GM23338 (cell line): ENCODE data around the gene SLC6A3. TPM values are rescaled to one million over a fixed set of nuclear protein-coding genes. Genes with fewer than 3 reads are reported as not detected.

Experiments used
- ATAC-seq: fragments of 200-7000 bp; cut with Tn5 transposase; 3 replicates; pipeline ENCODE4 v1.9.1; 2020
- DNase-seq: peaks from one replicate; pipeline ENCODE4 v3.0.0-alpha.2; 2015; ENCODE audit warnings: low spot score
- H2AFZ ChIP-seq: fragments of 200-600 bp; sonication (generic); 2 replicates; pipeline ENCODE4 v1.8.0; 2016; ENCODE audit warnings: antibody characterized with exemption, mild to moderate bottlenecking, moderate library complexity
- H3F3A ChIP-seq: fragments of 200-600 bp; sonication (generic); replicated peaks from 2 replicates; pipeline ENCODE4 v1.8.0; 2017; ENCODE audit warnings: antibody characterized with exemption, mixed run types, low read depth
- H3K27ac ChIP-seq: fragments of 200-600 bp; sonication (generic); 2 replicates; pipeline ENCODE4 v1.6.1; 2016; ENCODE audit warnings: low read depth
- H3K27me3 ChIP-seq: fragments of 200-600 bp; sonication (generic); 2 replicates; pipeline ENCODE4 v1.8.0; 2016; ENCODE audit warnings: mild to moderate bottlenecking, mixed run types, moderate library complexity; ENCODE audit not compliant: insufficient read depth
- H3K36me3 ChIP-seq: fragments of 200-600 bp; sonication (generic); 2 replicates; pipeline ENCODE4 v1.8.0; 2016; ENCODE audit warnings: mild to moderate bottlenecking; ENCODE audit not compliant: insufficient read depth
- H3K4me1 ChIP-seq: fragments of 200-600 bp; sonication (generic); 2 replicates; pipeline ENCODE4 v1.8.0; 2016; ENCODE audit warnings: mild to moderate bottlenecking, moderate library complexity; ENCODE audit not compliant: insufficient read depth
- H3K4me2 ChIP-seq: fragments of 200-600 bp; sonication (generic); 2 replicates; pipeline ENCODE4 v1.7.1; 2017; ENCODE audit warnings: mixed run types
- H3K4me3 ChIP-seq: fragments of 200-600 bp; sonication (generic); 2 replicates; pipeline ENCODE4 v1.6.1; 2016; ENCODE audit warnings: mixed run types
- H3K79me2 ChIP-seq: fragments of 200-600 bp; sonication (generic); replicated peaks from 2 replicates; pipeline ENCODE4 v1.8.0; 2017; ENCODE audit warnings: mild to moderate bottlenecking; ENCODE audit not compliant: insufficient read depth
- H3K9me2 ChIP-seq: fragments of 200-600 bp; sonication (generic); 2 replicates; pipeline ENCODE4 v1.8.0; 2017; ENCODE audit not compliant: insufficient read depth
- H4K20me1 ChIP-seq: fragments of 200-600 bp; sonication (generic); replicated peaks from 2 replicates; pipeline ENCODE4 v1.8.0; 2017; ENCODE audit warnings: mild to moderate bottlenecking; ENCODE audit not compliant: insufficient read depth
- H3K27ac Mint-ChIP-seq: 2 replicates; pipeline ENCODE4 v1.8.0; 2020; ENCODE audit warnings: inconsistent platforms, mild to moderate bottlenecking, moderate library complexity, mixed read lengths
- H3K27me3 Mint-ChIP-seq: 3 replicates; pipeline ENCODE4 v1.8.0; 2022; ENCODE audit warnings: low read depth, mild to moderate bottlenecking, moderate library complexity, mixed read lengths, inconsistent platforms; ENCODE audit not compliant: insufficient read depth, poor library complexity
- H3K36me3 Mint-ChIP-seq: 3 replicates; pipeline ENCODE4 v1.8.0; 2021; ENCODE audit warnings: low read depth, mild to moderate bottlenecking, inconsistent platforms, moderate library complexity, mixed read lengths
- H3K4me1 Mint-ChIP-seq: 3 replicates; pipeline ENCODE4 v1.8.0; 2020; ENCODE audit warnings: mild to moderate bottlenecking, inconsistent platforms, mixed read lengths
- H3K4me3 Mint-ChIP-seq: 3 replicates; pipeline ENCODE4 v1.8.0; 2021; ENCODE audit warnings: moderate library complexity, mild to moderate bottlenecking, inconsistent platforms, mixed read lengths
- H3K9me3 Mint-ChIP-seq: 3 replicates; pipeline ENCODE4 v1.8.0; 2020; ENCODE audit warnings: moderate library complexity, mild to moderate bottlenecking, inconsistent platforms, mixed read lengths
- CREB1 ChIP-seq: fragments of 250-450 bp; sonication (Bioruptor Pico); IDR thresholded peaks from 2 replicates; pipeline ENCODE4 v1.5.0; 2020; ENCODE audit warnings: low read depth, mild to moderate bottlenecking, moderate library complexity
- EZH2 ChIP-seq: fragments of 200-600 bp; sonication (generic); IDR thresholded peaks from one replicate; pipeline ENCODE4 v1.8.0; 2017; ENCODE audit warnings: antibody characterized with exemption, mild to moderate bottlenecking, low read depth; ENCODE audit not compliant: unreplicated experiment
- EZH2phosphoT487 ChIP-seq: fragments of 200-600 bp; sonication (generic); IDR thresholded peaks from one replicate; pipeline ENCODE4 v1.8.1; 2018; ENCODE audit warnings: antibody characterized with exemption; ENCODE audit not compliant: unreplicated experiment
- JUNB ChIP-seq: IDR thresholded peaks from one replicate; pipeline ENCODE4 v1.6.1; 2016; ENCODE audit warnings: antibody characterized with exemption; ENCODE audit not compliant: unreplicated experiment
- NANOG ChIP-seq: IDR thresholded peaks from 2 replicates; pipeline ENCODE4 v1.6.1; 2016; ENCODE audit warnings: antibody characterized with exemption, borderline replicate concordance
- POLR2AphosphoS5 ChIP-seq: IDR thresholded peaks from 2 replicates; pipeline ENCODE4 v1.6.1; 2016; ENCODE audit warnings: antibody characterized with exemption, low read depth
- STAT1 ChIP-seq: IDR thresholded peaks from one replicate; pipeline ENCODE4 v1.6.1; 2016; ENCODE audit warnings: antibody characterized with exemption; ENCODE audit not compliant: unreplicated experiment
- ZNF114 ChIP-seq: fragments of 250-450 bp; sonication (Bioruptor Pico); IDR thresholded peaks from 2 replicates; pipeline ENCODE4 v1.5.0; 2020; ENCODE audit warnings: mild to moderate bottlenecking, moderate library complexity
- ZNF331 ChIP-seq: fragments of 250-450 bp; sonication (Bioruptor Pico); IDR thresholded peaks from 2 replicates; pipeline ENCODE4 v1.5.0; 2020; ENCODE audit warnings: low read depth, mild to moderate bottlenecking, moderate library complexity
- polyA plus RNA-seq: library from polyadenylated mRNA; unstranded; fragments of >200 nt; fragmentation: Nextera tagmentation; extraction: Ambion mirVana; gene quantifications from 2 replicates; pipeline ENCODE4 v1.2.1, GENCODE V29; 2016
- total RNA-seq: library from RNA; depleted of rRNA; stranded (reverse); fragments of >200 nt; shearing (Covaris generic); gene quantifications from 2 replicates; pipeline ENCODE4 v1.2.3, GENCODE V29; 2014
- TF ChIP-seq, protein P1 (sequence below), 2 experiments: fragments of 200-600 bp in 1 of 2; sonication (generic) in 1 of 2; conservative IDR thresholded peaks; 2 replicates each; pipeline versions ENCODE4 v1.5.1 to v1.6.1; 2016 to 2017; ENCODE audit warnings: antibody characterized with exemption in 2 of 2, low read depth in 2 of 2, mild to moderate bottlenecking in 2 of 2, moderate library complexity in 1 of 2
- TF ChIP-seq, protein P2 (sequence below): IDR thresholded peaks from one replicate; pipeline ENCODE4 v1.6.1; 2018; ENCODE audit warnings: antibody characterized with exemption; ENCODE audit not compliant: unreplicated experiment
- TF ChIP-seq, protein P3 (sequence below): IDR thresholded peaks from 2 replicates; pipeline ENCODE4 v1.6.1; 2016; ENCODE audit warnings: antibody characterized with exemption
- TF ChIP-seq, protein P4 (sequence below): fragments of 250-450 bp; sonication (Bioruptor Pico); IDR thresholded peaks from 2 replicates; pipeline ENCODE4 v1.5.0; 2020; ENCODE audit warnings: mild to moderate bottlenecking, moderate library complexity

SLC6A3 gene
- total and polyA plus RNA-seq, 2 experiments from 2014 or later = 0.76 to 1.0 TPM

DNA sequence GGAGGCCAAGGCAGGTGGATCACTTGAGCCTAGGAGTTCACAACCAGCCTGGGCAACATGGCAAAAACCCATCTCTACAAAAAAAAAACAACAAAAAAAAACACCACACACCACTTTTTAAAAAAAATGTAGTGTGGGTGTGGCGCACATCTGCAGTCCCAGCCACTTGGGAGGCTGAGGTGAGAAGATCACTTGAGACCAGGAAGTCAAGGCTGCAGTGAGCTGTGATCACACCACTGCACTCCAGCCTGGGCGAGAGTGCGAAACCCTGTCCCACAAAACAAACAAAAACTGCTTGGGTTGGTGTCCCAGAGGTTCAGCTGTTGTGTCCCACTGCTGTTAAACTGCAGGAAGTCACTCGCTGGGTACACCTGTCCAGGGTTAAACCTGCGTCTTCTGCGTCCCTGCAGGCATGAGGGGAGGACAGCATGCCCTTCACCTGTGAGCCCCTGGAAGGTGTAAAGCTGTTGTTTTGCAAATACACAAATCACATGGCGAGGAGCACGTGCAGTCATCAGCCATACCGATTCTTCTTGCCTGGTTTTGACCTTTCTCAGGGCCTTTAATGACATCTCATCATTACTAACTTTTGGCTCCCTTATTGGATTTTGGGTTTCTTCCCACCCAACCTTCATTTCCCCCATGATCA is 71.1 kb downstream of the SLC6A3 start:
- Histone ChIP-seq H4K20me1 (no peaks in the 10 kb centered on the region), H3K4me1 (no peaks in the 10 kb centered on the region), H3K27ac (no peak overlapping the region), H3F3A (no peaks in the 10 kb centered on the region), H2AFZ (no peak overlapping the region), H3K27me3 (no peaks in the 10 kb centered on the region), H3K9me2 (no peaks in the 10 kb centered on the region), H3K4me3 (no peak overlapping the region), H3K36me3 (no peaks in the 10 kb centered on the region), H3K79me2 (no peaks in the 10 kb centered on the region), H3K4me2 (no peak overlapping the region)
- Mint-ChIP-seq H3K4me3 (no peak overlapping the region), H3K36me3 (no peaks in the 10 kb centered on the region), H3K27me3 (peaks cover 8% of the 10 kb centered on the region), H3K9me3 (peaks cover 6% of the 10 kb centered on the region; the same call in 1 of the 3 replicates), H3K4me1 (peaks cover 4% of the 10 kb centered on the region; the same call in 2 of the 3 replicates), H3K27ac (no peak overlapping the region)
- ATAC-seq (no peak), DNase-seq (no peak)
- TF ChIP-seq, protein P1, sequence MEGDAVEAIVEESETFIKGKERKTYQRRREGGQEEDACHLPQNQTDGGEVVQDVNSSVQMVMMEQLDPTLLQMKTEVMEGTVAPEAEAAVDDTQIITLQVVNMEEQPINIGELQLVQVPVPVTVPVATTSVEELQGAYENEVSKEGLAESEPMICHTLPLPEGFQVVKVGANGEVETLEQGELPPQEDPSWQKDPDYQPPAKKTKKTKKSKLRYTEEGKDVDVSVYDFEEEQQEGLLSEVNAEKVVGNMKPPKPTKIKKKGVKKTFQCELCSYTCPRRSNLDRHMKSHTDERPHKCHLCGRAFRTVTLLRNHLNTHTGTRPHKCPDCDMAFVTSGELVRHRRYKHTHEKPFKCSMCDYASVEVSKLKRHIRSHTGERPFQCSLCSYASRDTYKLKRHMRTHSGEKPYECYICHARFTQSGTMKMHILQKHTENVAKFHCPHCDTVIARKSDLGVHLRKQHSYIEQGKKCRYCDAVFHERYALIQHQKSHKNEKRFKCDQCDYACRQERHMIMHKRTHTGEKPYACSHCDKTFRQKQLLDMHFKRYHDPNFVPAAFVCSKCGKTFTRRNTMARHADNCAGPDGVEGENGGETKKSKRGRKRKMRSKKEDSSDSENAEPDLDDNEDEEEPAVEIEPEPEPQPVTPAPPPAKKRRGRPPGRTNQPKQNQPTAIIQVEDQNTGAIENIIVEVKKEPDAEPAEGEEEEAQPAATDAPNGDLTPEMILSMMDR (conservative IDR thresholded peaks at IDR 0.05; ENCODE audit: low read depth in 2 of 2) = no peak
- TF ChIP-seq ZNF114 (CRISPR knock-in tag) (no peak), NANOG (no peak), JUNB (no peak), ZNF331 (CRISPR knock-in tag) (no peak), CREB1 (CRISPR knock-in tag) (no peak), EZH2phosphoT487 (no peak), POLR2AphosphoS5 (no peak), STAT1 (no peak), EZH2 (no peak)
- TF ChIP-seq, protein P2, sequence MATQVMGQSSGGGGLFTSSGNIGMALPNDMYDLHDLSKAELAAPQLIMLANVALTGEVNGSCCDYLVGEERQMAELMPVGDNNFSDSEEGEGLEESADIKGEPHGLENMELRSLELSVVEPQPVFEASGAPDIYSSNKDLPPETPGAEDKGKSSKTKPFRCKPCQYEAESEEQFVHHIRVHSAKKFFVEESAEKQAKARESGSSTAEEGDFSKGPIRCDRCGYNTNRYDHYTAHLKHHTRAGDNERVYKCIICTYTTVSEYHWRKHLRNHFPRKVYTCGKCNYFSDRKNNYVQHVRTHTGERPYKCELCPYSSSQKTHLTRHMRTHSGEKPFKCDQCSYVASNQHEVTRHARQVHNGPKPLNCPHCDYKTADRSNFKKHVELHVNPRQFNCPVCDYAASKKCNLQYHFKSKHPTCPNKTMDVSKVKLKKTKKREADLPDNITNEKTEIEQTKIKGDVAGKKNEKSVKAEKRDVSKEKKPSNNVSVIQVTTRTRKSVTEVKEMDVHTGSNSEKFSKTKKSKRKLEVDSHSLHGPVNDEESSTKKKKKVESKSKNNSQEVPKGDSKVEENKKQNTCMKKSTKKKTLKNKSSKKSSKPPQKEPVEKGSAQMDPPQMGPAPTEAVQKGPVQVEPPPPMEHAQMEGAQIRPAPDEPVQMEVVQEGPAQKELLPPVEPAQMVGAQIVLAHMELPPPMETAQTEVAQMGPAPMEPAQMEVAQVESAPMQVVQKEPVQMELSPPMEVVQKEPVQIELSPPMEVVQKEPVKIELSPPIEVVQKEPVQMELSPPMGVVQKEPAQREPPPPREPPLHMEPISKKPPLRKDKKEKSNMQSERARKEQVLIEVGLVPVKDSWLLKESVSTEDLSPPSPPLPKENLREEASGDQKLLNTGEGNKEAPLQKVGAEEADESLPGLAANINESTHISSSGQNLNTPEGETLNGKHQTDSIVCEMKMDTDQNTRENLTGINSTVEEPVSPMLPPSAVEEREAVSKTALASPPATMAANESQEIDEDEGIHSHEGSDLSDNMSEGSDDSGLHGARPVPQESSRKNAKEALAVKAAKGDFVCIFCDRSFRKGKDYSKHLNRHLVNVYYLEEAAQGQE = no peak
- TF ChIP-seq, protein P3, sequence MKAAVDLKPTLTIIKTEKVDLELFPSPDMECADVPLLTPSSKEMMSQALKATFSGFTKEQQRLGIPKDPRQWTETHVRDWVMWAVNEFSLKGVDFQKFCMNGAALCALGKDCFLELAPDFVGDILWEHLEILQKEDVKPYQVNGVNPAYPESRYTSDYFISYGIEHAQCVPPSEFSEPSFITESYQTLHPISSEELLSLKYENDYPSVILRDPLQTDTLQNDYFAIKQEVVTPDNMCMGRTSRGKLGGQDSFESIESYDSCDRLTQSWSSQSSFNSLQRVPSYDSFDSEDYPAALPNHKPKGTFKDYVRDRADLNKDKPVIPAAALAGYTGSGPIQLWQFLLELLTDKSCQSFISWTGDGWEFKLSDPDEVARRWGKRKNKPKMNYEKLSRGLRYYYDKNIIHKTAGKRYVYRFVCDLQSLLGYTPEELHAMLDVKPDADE = no peak
- TF ChIP-seq, protein P4, sequence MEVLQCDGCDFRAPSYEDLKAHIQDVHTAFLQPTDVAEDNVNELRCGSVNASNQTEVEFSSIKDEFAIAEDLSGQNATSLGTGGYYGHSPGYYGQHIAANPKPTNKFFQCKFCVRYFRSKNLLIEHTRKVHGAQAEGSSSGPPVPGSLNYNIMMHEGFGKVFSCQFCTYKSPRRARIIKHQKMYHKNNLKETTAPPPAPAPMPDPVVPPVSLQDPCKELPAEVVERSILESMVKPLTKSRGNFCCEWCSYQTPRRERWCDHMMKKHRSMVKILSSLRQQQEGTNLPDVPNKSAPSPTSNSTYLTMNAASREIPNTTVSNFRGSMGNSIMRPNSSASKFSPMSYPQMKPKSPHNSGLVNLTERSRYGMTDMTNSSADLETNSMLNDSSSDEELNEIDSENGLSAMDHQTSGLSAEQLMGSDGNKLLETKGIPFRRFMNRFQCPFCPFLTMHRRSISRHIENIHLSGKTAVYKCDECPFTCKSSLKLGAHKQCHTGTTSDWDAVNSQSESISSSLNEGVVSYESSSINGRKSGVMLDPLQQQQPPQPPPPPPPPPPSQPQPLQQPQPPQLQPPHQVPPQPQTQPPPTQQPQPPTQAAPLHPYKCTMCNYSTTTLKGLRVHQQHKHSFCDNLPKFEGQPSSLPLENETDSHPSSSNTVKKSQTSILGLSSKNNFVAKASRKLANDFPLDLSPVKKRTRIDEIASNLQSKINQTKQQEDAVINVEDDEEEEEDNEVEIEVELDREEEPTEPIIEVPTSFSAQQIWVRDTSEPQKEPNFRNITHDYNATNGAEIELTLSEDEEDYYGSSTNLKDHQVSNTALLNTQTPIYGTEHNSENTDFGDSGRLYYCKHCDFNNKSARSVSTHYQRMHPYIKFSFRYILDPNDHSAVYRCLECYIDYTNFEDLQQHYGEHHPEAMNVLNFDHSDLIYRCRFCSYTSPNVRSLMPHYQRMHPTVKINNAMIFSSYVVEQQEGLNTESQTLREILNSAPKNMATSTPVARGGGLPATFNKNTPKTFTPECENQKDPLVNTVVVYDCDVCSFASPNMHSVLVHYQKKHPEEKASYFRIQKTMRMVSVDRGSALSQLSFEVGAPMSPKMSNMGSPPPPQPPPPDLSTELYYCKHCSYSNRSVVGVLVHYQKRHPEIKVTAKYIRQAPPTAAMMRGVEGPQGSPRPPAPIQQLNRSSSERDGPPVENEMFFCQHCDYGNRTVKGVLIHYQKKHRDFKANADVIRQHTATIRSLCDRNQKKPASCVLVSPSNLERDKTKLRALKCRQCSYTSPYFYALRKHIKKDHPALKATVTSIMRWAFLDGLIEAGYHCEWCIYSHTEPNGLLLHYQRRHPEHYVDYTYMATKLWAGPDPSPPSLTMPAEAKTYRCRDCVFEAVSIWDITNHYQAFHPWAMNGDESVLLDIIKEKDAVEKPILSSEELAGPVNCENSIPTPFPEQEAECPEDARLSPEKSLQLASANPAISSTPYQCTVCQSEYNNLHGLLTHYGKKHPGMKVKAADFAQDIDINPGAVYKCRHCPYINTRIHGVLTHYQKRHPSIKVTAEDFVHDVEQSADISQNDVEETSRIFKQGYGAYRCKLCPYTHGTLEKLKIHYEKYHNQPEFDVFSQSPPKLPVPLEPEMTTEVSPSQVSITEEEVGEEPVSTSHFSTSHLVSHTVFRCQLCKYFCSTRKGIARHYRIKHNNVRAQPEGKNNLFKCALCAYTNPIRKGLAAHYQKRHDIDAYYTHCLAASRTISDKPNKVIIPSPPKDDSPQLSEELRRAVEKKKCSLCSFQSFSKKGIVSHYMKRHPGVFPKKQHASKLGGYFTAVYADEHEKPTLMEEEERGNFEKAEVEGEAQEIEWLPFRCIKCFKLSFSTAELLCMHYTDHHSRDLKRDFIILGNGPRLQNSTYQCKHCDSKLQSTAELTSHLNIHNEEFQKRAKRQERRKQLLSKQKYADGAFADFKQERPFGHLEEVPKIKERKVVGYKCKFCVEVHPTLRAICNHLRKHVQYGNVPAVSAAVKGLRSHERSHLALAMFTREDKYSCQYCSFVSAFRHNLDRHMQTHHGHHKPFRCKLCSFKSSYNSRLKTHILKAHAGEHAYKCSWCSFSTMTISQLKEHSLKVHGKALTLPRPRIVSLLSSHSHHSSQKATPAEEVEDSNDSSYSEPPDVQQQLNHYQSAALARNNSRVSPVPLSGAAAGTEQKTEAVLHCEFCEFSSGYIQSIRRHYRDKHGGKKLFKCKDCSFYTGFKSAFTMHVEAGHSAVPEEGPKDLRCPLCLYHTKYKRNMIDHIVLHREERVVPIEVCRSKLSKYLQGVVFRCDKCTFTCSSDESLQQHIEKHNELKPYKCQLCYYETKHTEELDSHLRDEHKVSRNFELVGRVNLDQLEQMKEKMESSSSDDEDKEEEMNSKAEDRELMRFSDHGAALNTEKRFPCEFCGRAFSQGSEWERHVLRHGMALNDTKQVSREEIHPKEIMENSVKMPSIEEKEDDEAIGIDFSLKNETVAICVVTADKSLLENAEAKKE (CRISPR knock-in tag) = no peak
